C4-2B (cell line): Measurements from ENCODE around the gene CDC73.
"Not testable (repeated sequence)": the region's sequence is repeated elsewhere in the genome, so short reads cannot be mapped to it uniquely, and the experiment has no call there.

Experiments used
- ZFX ChIP-seq: fragments of 450-650 bp; IDR thresholded peaks from 2 replicates; pipeline ENCODE4 v1.6.1; 2017
- TF ChIP-seq, protein P1 (sequence below): fragments of 450-650 bp; conservative IDR thresholded peaks from 2 replicates; pipeline ENCODE4 v1.5.1; 2017; ENCODE audit warnings: mild to moderate bottlenecking

DNA sequence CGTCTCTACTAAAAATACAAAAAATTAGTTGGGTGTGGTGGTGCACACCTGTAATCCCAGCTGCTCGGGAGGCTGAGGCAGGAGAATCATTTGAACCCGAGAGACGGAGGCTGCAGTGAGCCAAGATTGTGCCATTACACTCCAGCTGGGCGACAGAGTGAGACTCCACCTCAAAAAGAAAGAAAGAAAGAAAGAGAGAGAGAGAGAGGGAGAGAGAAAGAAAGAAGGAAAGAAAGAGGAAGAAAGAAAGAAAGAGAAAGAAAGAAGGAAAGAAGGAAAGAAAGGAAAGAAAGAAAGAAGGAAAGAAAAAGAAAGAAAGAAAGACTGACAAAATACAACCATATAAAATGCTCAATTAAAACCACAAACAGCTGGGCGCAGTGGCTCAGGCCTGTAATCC is 4.7 kb upstream of the CDC73 start:
- TF ChIP-seq, protein P1, sequence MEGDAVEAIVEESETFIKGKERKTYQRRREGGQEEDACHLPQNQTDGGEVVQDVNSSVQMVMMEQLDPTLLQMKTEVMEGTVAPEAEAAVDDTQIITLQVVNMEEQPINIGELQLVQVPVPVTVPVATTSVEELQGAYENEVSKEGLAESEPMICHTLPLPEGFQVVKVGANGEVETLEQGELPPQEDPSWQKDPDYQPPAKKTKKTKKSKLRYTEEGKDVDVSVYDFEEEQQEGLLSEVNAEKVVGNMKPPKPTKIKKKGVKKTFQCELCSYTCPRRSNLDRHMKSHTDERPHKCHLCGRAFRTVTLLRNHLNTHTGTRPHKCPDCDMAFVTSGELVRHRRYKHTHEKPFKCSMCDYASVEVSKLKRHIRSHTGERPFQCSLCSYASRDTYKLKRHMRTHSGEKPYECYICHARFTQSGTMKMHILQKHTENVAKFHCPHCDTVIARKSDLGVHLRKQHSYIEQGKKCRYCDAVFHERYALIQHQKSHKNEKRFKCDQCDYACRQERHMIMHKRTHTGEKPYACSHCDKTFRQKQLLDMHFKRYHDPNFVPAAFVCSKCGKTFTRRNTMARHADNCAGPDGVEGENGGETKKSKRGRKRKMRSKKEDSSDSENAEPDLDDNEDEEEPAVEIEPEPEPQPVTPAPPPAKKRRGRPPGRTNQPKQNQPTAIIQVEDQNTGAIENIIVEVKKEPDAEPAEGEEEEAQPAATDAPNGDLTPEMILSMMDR = not testable (repeated sequence)
- TF ChIP-seq ZFX = not testable (repeated sequence)
